Left kidney (tissue), 2 donors: ENCODE measurements around the gene LLGL2. TPM values are rescaled to one million over a fixed set of nuclear protein-coding genes. Genes with fewer than 3 reads are reported as not detected.

ENCODE experiments used
- DNase-seq: peaks from one replicate; pipeline ENCODE4 v3.0.0-alpha.2; 2013
- polyA plus RNA-seq: library from polyadenylated mRNA; unstranded; fragments of 120-200 nt; gene quantifications from one replicate; pipeline ENCODE4 v1.2.1, GENCODE V29; 2013; ENCODE audit not compliant: insufficient read length

Gene LLGL2
- polyA plus RNA-seq, 1 donor: 67.5 TPM

- no peak for DNase-seq
Observed at GRCh38 chr17:75490173-75490743, 35.2 kb upstream of the LLGL2 start.

- DNase-seq: no peak
Observed at GRCh38 chr17:75490953-75491649, 34.4 kb upstream of the LLGL2 start.

DNA sequence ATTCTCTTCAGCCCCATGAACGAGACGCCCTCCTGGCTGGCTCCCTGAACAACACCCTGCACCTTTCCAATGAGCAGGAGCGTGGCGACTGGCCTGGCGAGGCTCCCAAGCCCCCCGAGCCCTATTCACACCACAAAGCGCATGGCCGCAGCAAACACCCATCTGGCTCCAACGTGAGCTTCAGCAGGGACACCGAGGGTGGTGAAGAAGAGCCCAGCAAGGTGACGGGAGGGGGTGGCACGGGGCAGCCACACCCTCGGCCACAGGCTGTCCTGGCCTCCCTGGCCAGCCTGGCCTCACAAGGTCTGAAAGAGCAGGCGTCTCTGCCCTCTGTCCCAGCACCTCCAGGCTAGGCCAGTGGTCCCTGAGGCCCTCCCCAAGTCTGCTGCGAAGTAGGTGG is 33.8 kb upstream of the LLGL2 start:
- no peak for DNase-seq

GRCh38 chr17:75492555-75493168 is 32.8 kb upstream of the LLGL2 start:
- no peak for DNase-seq

DNA sequence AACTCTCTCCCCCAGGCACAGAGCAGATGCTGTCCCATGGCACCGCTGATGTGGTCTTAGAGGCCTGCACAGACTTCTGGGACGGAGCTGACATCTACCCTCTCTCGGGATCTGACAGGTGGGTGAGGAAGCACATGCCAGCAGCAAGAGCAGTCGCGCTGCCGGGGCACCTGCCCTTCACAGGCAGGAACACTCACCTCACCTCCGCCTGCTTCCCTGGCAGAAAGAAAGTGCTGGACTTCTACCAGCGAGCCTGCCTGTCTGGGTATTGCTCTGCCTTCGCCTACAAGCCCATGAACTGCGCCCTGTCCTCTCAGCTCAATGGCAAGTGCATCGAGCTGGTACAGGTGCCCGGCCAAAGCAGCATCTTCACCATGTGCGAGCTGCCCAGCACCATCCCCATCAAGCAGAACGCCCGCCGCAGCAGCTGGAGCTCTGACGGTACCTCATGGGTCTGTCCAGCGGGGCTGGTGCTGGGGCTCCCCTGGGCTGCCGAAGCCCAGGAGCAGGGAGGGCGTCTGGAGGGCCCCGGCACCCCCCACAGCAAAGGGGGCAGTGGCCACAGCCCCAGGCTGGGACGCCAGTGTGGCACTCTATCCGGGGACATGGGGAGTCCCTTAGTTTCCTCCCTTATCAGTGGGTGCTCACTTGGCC is 31.9 kb upstream of the LLGL2 start:
- DNase-seq: no peak

DNA sequence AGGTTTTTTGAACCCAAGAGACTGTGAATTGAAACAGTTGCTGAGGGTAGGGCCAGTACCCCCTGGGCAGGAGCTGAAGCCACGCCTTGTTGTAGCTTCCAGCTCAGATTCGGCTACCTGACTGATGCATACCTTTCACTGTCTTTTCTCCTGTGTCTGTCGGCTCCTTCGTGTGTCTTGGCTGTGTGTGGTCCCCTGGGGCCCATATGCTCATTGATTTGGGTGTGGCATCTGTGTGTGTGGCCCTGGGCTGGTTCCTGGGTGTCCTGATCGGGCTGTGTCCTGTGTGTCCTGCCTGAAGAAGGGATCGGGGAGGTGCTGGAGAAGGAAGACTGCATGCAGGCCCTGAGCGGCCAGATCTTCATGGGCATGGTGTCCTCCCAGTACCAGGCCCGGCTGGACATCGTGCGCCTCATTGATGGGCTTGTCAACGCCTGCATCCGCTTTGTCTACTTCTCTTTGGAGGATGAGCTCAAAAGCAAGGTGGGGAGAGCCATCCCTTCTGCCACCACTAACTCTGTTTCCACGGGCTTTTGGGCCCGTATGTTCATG is 31.1 kb upstream of the LLGL2 start:
- no peak for DNase-seq

DNA sequence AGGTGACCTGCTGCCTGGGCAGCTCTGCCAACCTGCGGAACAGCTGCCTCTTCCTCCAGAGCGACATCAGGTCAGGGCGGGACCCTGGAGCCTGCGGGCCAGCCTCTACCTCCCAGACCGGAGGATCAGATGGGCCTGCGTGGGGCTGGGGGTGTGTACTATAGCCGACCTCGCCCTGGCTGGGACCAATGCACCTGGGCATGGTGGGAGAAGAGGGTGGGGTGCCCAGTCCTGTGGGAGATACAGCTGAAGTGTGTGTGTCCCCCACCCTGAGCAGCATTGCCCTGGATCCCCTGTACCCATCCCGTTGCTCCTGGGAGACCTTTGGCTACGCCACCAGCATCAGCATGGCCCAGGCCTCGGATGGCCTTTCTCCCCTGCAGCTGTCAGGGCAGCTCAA is 29.5 kb upstream of the LLGL2 start:
- no peak for DNase-seq

- DNase-seq: no peak
Observed at GRCh38 chr17:75498039-75498725, 27.3 kb upstream of the LLGL2 start.

GRCh38 chr17:75498726-75499213 is 26.7 kb upstream of the LLGL2 start:
- DNase-seq: no peak

DNA sequence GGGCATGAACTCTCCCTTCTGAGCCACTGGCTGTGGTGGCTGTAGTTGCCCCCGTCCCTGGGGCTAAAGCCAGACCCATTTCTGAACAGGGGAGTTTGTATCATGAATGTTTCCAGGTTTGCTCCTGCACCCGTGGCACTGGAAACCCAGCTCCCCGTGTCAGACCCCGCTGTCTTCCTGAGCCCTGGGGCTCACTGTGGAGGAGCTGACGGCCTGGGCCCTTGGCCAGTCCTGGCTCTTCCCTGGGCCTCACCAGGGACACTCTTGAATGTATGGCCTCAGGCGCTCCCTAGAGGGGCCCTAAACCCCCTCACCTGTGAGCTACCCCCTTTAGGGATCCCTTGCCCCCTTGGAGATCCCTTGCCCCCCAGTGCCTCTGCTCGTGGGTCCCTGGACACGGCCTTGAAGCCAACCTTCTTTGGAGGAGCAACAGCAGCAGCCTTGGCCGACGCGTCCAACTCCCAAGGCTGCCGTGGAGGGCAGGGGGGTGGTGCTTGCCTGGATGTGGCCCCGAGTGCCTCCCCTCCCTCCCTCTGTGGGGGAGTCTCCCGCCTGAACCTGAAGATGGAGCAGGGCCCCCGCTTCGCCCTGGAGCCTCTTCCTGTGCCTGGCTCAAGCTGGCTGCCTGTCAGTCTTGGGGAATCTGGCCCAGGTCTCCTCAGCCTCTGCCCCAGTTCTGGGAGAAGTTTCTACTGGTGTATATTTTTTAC is 26.0 kb upstream of the LLGL2 start:
- no peak for DNase-seq

- no peak for DNase-seq
Observed at GRCh38 chr17:75500419-75501216, 24.9 kb upstream of the LLGL2 start.

DNA sequence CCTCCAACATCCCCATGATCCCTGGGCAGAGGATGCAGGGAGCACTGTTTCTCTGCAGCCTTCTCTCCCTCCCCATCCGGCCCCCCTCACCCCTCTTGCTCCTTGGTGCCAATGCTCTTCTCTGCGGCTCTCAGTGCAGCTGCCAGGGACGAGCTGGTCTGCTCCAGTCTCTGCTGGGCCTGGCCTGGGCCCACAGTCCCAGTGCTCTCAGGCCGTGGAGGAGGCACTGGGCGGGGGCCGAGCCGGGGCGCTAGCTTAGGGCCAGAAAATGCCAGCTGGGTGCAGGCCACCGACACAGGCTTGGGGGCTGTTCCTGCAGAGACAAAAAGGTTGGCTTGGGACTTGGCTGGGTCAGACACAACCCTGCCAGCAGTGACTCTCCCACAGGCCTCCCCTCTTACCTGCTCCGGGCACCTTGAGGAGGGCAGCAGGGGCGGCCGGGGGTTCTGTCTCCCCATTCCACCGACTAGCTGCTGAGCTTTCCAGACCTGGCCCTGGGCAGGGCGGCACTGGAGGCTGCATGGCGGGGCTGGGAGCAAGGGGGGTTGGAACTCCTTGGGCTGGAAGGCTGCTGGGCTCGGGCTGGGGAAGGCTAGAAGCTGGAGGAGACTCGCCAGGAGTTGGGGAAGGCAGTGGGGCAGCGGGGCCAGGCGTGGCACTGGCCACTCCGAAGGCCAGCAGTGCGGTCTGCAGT is 24.0 kb upstream of the LLGL2 start:
- DNase-seq: no peak

GRCh38 chr17:75502072-75502720 is 23.3 kb upstream of the LLGL2 start:
- no peak for DNase-seq

- no peak for DNase-seq
Observed at GRCh38 chr17:75502721-75503329, 22.7 kb upstream of the LLGL2 start.

DNA sequence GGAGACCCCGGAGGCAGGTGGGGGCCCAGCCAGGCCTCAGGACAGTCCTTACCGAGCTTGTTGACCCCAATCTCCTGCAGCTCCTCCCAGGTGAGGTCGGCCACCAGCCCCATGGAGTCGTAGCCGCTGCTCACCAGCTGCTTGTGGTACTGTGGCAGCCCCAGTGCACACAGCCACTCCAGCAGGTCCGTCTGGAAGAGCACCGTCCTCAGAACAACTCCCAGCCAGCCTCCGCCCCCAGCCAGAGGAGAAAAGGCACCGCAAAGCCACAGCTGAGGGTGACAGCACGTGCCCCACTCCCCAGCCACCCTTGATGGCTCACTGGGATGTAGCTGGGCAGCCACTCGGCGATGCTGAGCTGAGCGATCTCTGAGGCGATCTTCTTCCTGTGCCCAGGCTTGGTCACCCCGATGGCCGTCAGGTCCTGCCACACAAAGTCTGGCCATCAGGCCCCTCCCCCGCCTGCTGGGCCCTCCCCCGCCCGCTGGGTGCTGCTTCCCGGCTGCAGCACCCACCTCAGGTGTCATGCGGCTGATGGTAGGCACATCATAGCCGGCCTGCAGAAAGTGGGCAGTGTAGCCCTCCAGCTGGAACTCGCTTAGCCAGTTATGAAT is 22.1 kb upstream of the LLGL2 start:
- no peak for DNase-seq

DNA sequence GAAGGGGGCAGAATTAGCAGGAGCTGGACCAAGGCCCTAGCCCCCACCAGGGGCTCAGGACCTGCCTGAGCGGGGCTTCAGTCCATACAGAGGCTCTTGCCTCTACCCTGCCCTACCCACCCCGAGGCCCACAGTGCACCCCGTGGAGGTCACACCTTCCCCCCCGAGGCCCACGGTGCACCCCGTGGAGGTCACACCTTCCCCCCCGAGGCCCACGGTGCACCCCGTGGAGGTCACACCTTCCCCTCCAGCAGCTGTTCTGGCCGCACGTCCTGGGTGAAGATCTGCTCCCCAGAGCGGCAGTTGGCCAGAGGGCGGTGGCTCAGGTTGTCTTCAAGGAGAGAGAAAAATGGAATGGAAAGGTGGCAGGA is 21.5 kb upstream of the LLGL2 start:
- DNase-seq: no peak

- DNase-seq: no peak
Observed at GRCh38 chr17:75504347-75505151, 20.9 kb upstream of the LLGL2 start.

- no peak for DNase-seq
Observed at GRCh38 chr17:75505152-75505409, 20.4 kb upstream of the LLGL2 start.
